MM.1S (cell line): ENCODE results near the gene AP1G2.
"Not testable (repeated sequence)": the region's sequence is repeated elsewhere in the genome, so short reads cannot be mapped to it uniquely, and the experiment has no call there.

Experiments
- DNase-seq: peaks from one replicate; pipeline ENCODE4 v3.0.0-alpha.2; 2015
- H2AFZ ChIP-seq: fragments of 300-600 bp; sonication (generic); 2 replicates; pipeline ENCODE4 v1.6.0; 2016; ENCODE audit warnings: antibody characterized with exemption, low read length
- H3F3A ChIP-seq: fragments of 300-600 bp; sonication (generic); 2 replicates; pipeline ENCODE4 v1.6.1; 2016; ENCODE audit warnings: mild to moderate bottlenecking, antibody characterized with exemption, low read length, moderate library complexity, mixed read lengths; ENCODE audit not compliant: insufficient read depth
- H3K27ac ChIP-seq: fragments of 300-600 bp; sonication (generic); 2 replicates; pipeline ENCODE4 v1.5.1; 2016; ENCODE audit warnings: mild to moderate bottlenecking, low read length
- H3K27me3 ChIP-seq: fragments of 300-600 bp; sonication (generic); replicated peaks from 2 replicates; pipeline ENCODE4 v1.6.0; 2016; ENCODE audit warnings: low read length; ENCODE audit not compliant: insufficient read depth
- H3K36me3 ChIP-seq: fragments of 300-600 bp; sonication (generic); replicated peaks from 2 replicates; pipeline ENCODE4 v1.6.1; 2016; ENCODE audit warnings: mild to moderate bottlenecking, low read length, mixed read lengths; ENCODE audit not compliant: insufficient read depth
- H3K4me1 ChIP-seq: fragments of 300-600 bp; sonication (generic); 2 replicates; pipeline ENCODE4 v1.6.1; 2016; ENCODE audit warnings: low read length, mixed read lengths
- H3K4me2 ChIP-seq: fragments of 300-600 bp; sonication (generic); 2 replicates; pipeline ENCODE4 v1.6.0; 2016; ENCODE audit warnings: low read depth, low read length
- H3K4me3 ChIP-seq: fragments of 300-600 bp; sonication (generic); 2 replicates; pipeline ENCODE4 v1.5.1; 2016; ENCODE audit warnings: low read length, mixed read lengths
- H3K79me2 ChIP-seq: fragments of 300-600 bp; sonication (generic); 2 replicates; pipeline ENCODE4 v1.6.1; 2016; ENCODE audit warnings: mixed run types, low read length, mixed read lengths
- H3K9ac ChIP-seq: fragments of 300-600 bp; sonication (generic); 2 replicates; pipeline ENCODE4 v1.6.1; 2016; ENCODE audit warnings: low read length, mixed read lengths
- H3K9me2 ChIP-seq: fragments of 300-600 bp; sonication (generic); replicated peaks from 2 replicates; pipeline ENCODE4 v1.6.1; 2016; ENCODE audit warnings: mild to moderate bottlenecking, low read length, mixed read lengths; ENCODE audit not compliant: insufficient read depth
- H3K9me3 ChIP-seq: fragments of 300-600 bp; sonication (generic); replicated peaks from 2 replicates; pipeline ENCODE4 v1.6.1; 2016; ENCODE audit warnings: mild to moderate bottlenecking, low read length, mixed read lengths; ENCODE audit not compliant: insufficient read depth
- H4K20me1 ChIP-seq: fragments of 300-600 bp; sonication (generic); 2 replicates; pipeline ENCODE4 v1.6.1; 2016; ENCODE audit warnings: mild to moderate bottlenecking, low read length, moderate library complexity, mixed read lengths; ENCODE audit not compliant: insufficient read depth
- CTCF ChIP-seq: fragments of 300-600 bp; sonication (generic); IDR thresholded peaks from 2 replicates; pipeline ENCODE4 v1.5.1; 2016; ENCODE audit warnings: antibody characterized with exemption, low read length, mixed read lengths
- EZH2 ChIP-seq: fragments of 300-600 bp; sonication (generic); optimal IDR thresholded peaks from 2 replicates; pipeline ENCODE3; 2017; ENCODE audit warnings: low read depth, mild to moderate bottlenecking, antibody characterized with exemption, low read length, mixed read lengths
- EZH2phosphoT487 ChIP-seq: fragments of 300-600 bp; sonication (generic); IDR thresholded peaks from 2 replicates; pipeline ENCODE4 v1.6.1; 2018; ENCODE audit warnings: antibody characterized with exemption, low read length

AP1G2 gene

GRCh38 chr14:23610815-23611289 lies 43.3 kb upstream of the AP1G2 start:
- H3K79me2 ChIP-seq = no peaks in the 10 kb centered on the region
- no peaks in the 10 kb centered on the region for H4K20me1 ChIP-seq
- H3K9ac ChIP-seq = no peak overlapping the region
- no peaks in the 10 kb centered on the region for H3K9me2 ChIP-seq
- H3K4me3 ChIP-seq = no peak overlapping the region
- TF ChIP-seq CTCF (no peak), EZH2 (no peak), EZH2phosphoT487 (no peak)
- H2AFZ ChIP-seq = no peak overlapping the region
- no peaks in the 10 kb centered on the region for H3K4me1 ChIP-seq
- DNase-seq = no peak
- no peaks in the 10 kb centered on the region for H3F3A ChIP-seq
- no peaks in the 10 kb centered on the region for H3K27me3 ChIP-seq
- H3K9me3 ChIP-seq = no peaks in the 10 kb centered on the region
- no peaks in the 10 kb centered on the region for H3K36me3 ChIP-seq
- no peak overlapping the region for H3K4me2 ChIP-seq
- no peak overlapping the region for H3K27ac ChIP-seq

- Histone ChIP-seq H3K36me3 (no peaks in the 10 kb centered on the region), H3K4me2 (no peak overlapping the region), H3K27me3 (no peaks in the 10 kb centered on the region), H3K27ac (no peak overlapping the region), H3K9ac (no peak overlapping the region), H3F3A (no peaks in the 10 kb centered on the region), H2AFZ (no peak overlapping the region), H3K9me2 (no peaks in the 10 kb centered on the region), H3K4me3 (no peak overlapping the region), H3K79me2 (no peaks in the 10 kb centered on the region), H3K9me3 (no peaks in the 10 kb centered on the region), H4K20me1 (no peaks in the 10 kb centered on the region), H3K4me1 (no peaks in the 10 kb centered on the region)
- no peak for TF ChIP-seq EZH2phosphoT487
- TF ChIP-seq CTCF = no peak
- TF ChIP-seq EZH2 = no peak
- no peak for DNase-seq
Measured at GRCh38 chr14:23610090-23610814, 42.7 kb upstream of the AP1G2 start.

- not testable (repeated sequence) for DNase-seq, H3K9me3 ChIP-seq, H3K9ac ChIP-seq, H3K27ac ChIP-seq, H2AFZ ChIP-seq, H3K4me3 ChIP-seq, H3K4me1 ChIP-seq, H3K36me3 ChIP-seq, H3K9me2 ChIP-seq, H3F3A ChIP-seq, H3K4me2 ChIP-seq, H4K20me1 ChIP-seq, H3K79me2 ChIP-seq, H3K27me3 ChIP-seq
Measured at GRCh38 chr14:23609411-23610089, 42.0 kb upstream of the AP1G2 start.

GRCh38 chr14:23609001-23609400 lies 41.4 kb upstream of the AP1G2 start:
- TF ChIP-seq CTCF = no peak
- Histone ChIP-seq H3K36me3 (no peaks in the 10 kb centered on the region), H3K9me3 (no peaks in the 10 kb centered on the region), H4K20me1 (no peaks in the 10 kb centered on the region), H2AFZ (no peak overlapping the region), H3F3A (no peaks in the 10 kb centered on the region), H3K27ac (no peak overlapping the region), H3K4me2 (no peak overlapping the region), H3K9me2 (no peaks in the 10 kb centered on the region), H3K27me3 (no peaks in the 10 kb centered on the region), H3K9ac (no peak overlapping the region), H3K4me3 (no peak overlapping the region), H3K4me1 (no peaks in the 10 kb centered on the region), H3K79me2 (no peaks in the 10 kb centered on the region)
- DNase-seq = no peak
